DND-41 (cell line): ENCODE results near the gene PCED1B.

Experiments used
- ATAC-seq: fragments of 200-7000 bp; cut with Tn5 transposase; 3 replicates; pipeline ENCODE4 v1.9.1; 2021; ENCODE audit warnings: low read depth; ENCODE audit not compliant: insufficient read depth
- DNase-seq: peaks from one replicate; pipeline ENCODE4 v3.0.0-alpha.2; 2020
- H2AFZ ChIP-seq: 2 replicates; pipeline ENCODE4 v1.6.0; 2012; ENCODE audit warnings: low read depth, low read length
- H3K27ac ChIP-seq: 2 replicates; pipeline ENCODE4 v1.5.1; 2012; ENCODE audit warnings: low read length, inconsistent platforms
- H3K27me3 ChIP-seq: fragments of 200-600 bp; sonication (generic); 2 replicates; pipeline ENCODE4 v1.6.0; 2012; ENCODE audit warnings: low read length, mild to moderate bottlenecking, inconsistent platforms; ENCODE audit not compliant: insufficient read depth, poor library complexity
- H3K36me3 ChIP-seq: 2 replicates; pipeline ENCODE4 v1.5.1; 2012; ENCODE audit warnings: low read length, inconsistent platforms; ENCODE audit not compliant: insufficient read depth
- H3K4me1 ChIP-seq: 2 replicates; pipeline ENCODE4 v1.5.1; 2012; ENCODE audit warnings: mild to moderate bottlenecking, low read length; ENCODE audit not compliant: insufficient read depth
- H3K4me2 ChIP-seq: 2 replicates; pipeline ENCODE4 v1.6.0; 2012; ENCODE audit warnings: mild to moderate bottlenecking, moderate library complexity, low read length, inconsistent platforms; ENCODE audit not compliant: insufficient read depth
- H3K4me3 ChIP-seq, 2 experiments: fragments of 200-600 bp in 1 of 2; shearing (Covaris generic) in 1 of 2; 2 replicates each; pipeline ENCODE4 v1.5.1; 2012 to 2016; ENCODE audit warnings: inconsistent platforms in 2 of 2, low read length in 2 of 2, mild to moderate bottlenecking in 2 of 2, low read depth in 1 of 2, moderate library complexity in 1 of 2
- H3K79me2 ChIP-seq: 2 replicates; pipeline ENCODE4 v1.6.0; 2012; ENCODE audit warnings: low read length, inconsistent platforms; ENCODE audit not compliant: insufficient read depth
- H3K9ac ChIP-seq: 2 replicates; pipeline ENCODE4 v1.6.0; 2012; ENCODE audit warnings: low read depth, mild to moderate bottlenecking, inconsistent platforms, low read length, moderate library complexity
- H3K9me3 ChIP-seq: 2 replicates; pipeline ENCODE4 v1.5.1; 2012; ENCODE audit warnings: low read length, moderate library complexity, mild to moderate bottlenecking, inconsistent platforms; ENCODE audit not compliant: insufficient read depth, severe bottlenecking
- H4K20me1 ChIP-seq: 2 replicates; pipeline ENCODE4 v1.6.0; 2012; ENCODE audit warnings: low read length; ENCODE audit not compliant: insufficient read depth
- CTCF ChIP-seq: IDR thresholded peaks from 2 replicates; pipeline ENCODE4 v1.5.1; 2012; ENCODE audit warnings: borderline replicate concordance, low read length, moderate library complexity, mild to moderate bottlenecking; ENCODE audit not compliant: poor library complexity, severe bottlenecking; ENCODE audit errors: extremely low read depth
- EZH2 ChIP-seq: IDR thresholded peaks from 3 replicates; pipeline ENCODE4 v1.6.1; 2012; ENCODE audit warnings: borderline replicate concordance, low read depth, mild to moderate bottlenecking, moderate library complexity, low read length, inconsistent platforms; ENCODE audit not compliant: severe bottlenecking

PCED1B gene

GRCh38 chr12:47102845-47103651, 23.6 kb downstream of the PCED1B start:
- H3K4me3 ChIP-seq = no peak overlapping the region
- H3K27ac ChIP-seq = no peak overlapping the region
- H3K4me2 ChIP-seq = no peak overlapping the region
- TF ChIP-seq EZH2 = no peak
- no peak for TF ChIP-seq CTCF
- no peaks in the 10 kb centered on the region for H3K27me3 ChIP-seq
- H3K9ac ChIP-seq = no peak overlapping the region
- DNase-seq = no peak
- no peaks in the 10 kb centered on the region for H3K9me3 ChIP-seq
- no peaks in the 10 kb centered on the region for H3K79me2 ChIP-seq
- no peaks in the 10 kb centered on the region for H3K4me1 ChIP-seq
- ATAC-seq = no peak
- no peak overlapping the region for H2AFZ ChIP-seq
- H4K20me1 ChIP-seq = no peaks in the 10 kb centered on the region
- H3K36me3 ChIP-seq = no peaks in the 10 kb centered on the region

- no peak overlapping the region for H3K27ac ChIP-seq
- DNase-seq = no peak
- no peaks in the 10 kb centered on the region for H3K27me3 ChIP-seq
- H3K9ac ChIP-seq = no peak overlapping the region
- H3K4me3 ChIP-seq = no peak overlapping the region
- no peaks in the 10 kb centered on the region for H3K79me2 ChIP-seq
- no peak for TF ChIP-seq CTCF
- TF ChIP-seq EZH2 = no peak
- no peaks in the 10 kb centered on the region for H3K4me1 ChIP-seq
- no peaks in the 10 kb centered on the region for H3K36me3 ChIP-seq
- no peak overlapping the region for H2AFZ ChIP-seq
- no peak for ATAC-seq
- no peak overlapping the region for H3K4me2 ChIP-seq
- H3K9me3 ChIP-seq = no peaks in the 10 kb centered on the region
- no peaks in the 10 kb centered on the region for H4K20me1 ChIP-seq
These were observed 26.7 kb downstream of the PCED1B start for GRCh38 chr12:47105914-47106674.

DNA sequence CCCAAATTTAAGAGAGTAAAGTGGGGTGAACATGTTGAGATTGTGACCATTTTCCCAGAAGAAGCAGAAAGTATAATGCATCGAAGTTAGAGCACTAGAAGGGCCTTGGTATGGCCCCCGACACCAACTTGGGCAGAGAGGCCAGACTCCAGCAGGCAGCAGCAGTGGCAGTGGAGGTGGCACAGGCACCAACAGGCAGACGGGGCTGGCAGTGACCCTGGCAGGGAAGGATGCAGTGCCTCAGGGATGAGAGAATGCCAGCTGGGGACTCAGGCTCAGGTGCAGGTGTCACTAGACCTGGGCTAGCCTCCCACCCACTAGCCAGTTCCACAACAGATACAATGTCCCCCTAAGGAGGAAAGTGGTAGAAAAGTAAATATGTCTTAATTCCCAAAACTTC, 28.0 kb downstream of the PCED1B start:
- TF ChIP-seq EZH2 (no peak), CTCF (no peak)
- ATAC-seq (no peak), DNase-seq (no peak)
- no peak overlapping the region for H3K27ac ChIP-seq
- no peaks in the 10 kb centered on the region for H3K36me3 ChIP-seq
- H3K79me2 ChIP-seq = no peaks in the 10 kb centered on the region
- H2AFZ ChIP-seq = no peak overlapping the region
- no peak overlapping the region for H3K4me3 ChIP-seq
- H3K9ac ChIP-seq = no peak overlapping the region
- H3K4me1 ChIP-seq = no peaks in the 10 kb centered on the region
- H4K20me1 ChIP-seq = no peaks in the 10 kb centered on the region
- H3K4me2 ChIP-seq = no peak overlapping the region
- no peaks in the 10 kb centered on the region for H3K27me3 ChIP-seq
- no peaks in the 10 kb centered on the region for H3K9me3 ChIP-seq
